Chondrocyte (in vitro differentiated cells): Measurements from ENCODE around the gene MXRA8. TPM values are rescaled to one million over a fixed set of nuclear protein-coding genes. Genes with fewer than 3 reads are reported as not detected.
A peak's percentile ranks its signal among the peaks of the same experiment; 100 is the strongest.

ENCODE experiments used
- DNase-seq: peaks from one replicate; pipeline ENCODE4 v3.0.0; 2021; ENCODE audit warnings: mixed read lengths, low spot score
- H3K27ac Mint-ChIP-seq: one replicate; pipeline ENCODE4 v1.8.0; 2021; ENCODE audit warnings: mild to moderate bottlenecking, moderate library complexity, mixed read lengths; ENCODE audit not compliant: unreplicated experiment
- H3K27me3 Mint-ChIP-seq: 2 replicates; pipeline ENCODE4 v1.8.0; 2021; ENCODE audit warnings: low read depth, mixed read lengths
- H3K36me3 Mint-ChIP-seq: 2 replicates; pipeline ENCODE4 v1.8.0; 2021; ENCODE audit warnings: low read depth, mixed read lengths
- H3K4me1 Mint-ChIP-seq: 2 replicates; pipeline ENCODE4 v1.8.0; 2021; ENCODE audit warnings: low read depth, mild to moderate bottlenecking, mixed read lengths
- H3K4me3 Mint-ChIP-seq: one replicate; pipeline ENCODE4 v1.8.0; 2021; ENCODE audit warnings: mild to moderate bottlenecking, moderate library complexity, mixed read lengths; ENCODE audit not compliant: unreplicated experiment
- H3K9me3 Mint-ChIP-seq: 2 replicates; pipeline ENCODE4 v1.8.0; 2021; ENCODE audit warnings: low read depth, mixed read lengths
- total RNA-seq: library from RNA; stranded (reverse); gene quantifications from 3 replicates; pipeline ENCODE4 v1.2.1, GENCODE V29; 2021
- TF ChIP-seq, protein P1 (sequence below): fragments of 200-600 bp; sonication (generic); IDR thresholded peaks from 2 replicates; pipeline ENCODE4 v1.5.0; 2021; ENCODE audit warnings: antibody characterized with exemption, mild to moderate bottlenecking, moderate library complexity

Gene MXRA8
- total RNA-seq, 1 donor from 2014 or later = 158 TPM

DNA sequence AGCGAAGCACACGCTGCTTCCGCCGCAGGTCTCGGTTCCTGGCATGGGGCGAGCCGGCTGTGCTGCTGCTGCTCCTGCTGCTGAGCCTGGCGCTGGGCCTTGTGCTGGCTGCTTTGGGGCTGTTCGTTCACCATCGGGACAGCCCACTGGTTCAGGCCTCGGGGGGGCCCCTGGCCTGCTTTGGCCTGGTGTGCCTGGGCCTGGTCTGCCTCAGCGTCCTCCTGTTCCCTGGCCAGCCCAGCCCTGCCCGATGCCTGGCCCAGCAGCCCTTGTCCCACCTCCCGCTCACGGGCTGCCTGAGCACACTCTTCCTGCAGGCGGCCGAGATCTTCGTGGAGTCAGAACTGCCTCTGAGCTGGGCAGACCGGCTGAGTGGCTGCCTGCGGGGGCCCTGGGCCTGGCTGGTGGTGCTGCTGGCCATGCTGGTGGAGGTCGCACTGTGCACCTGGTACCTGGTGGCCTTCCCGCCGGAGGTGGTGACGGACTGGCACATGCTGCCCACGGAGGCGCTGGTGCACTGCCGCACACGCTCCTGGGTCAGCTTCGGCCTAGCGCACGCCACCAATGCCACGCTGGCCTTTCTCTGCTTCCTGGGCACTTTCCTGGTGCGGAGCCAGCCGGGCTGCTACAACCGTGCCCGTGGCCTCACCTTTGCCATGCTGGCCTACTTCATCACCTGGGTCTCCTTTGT lies 24.7 kb downstream of the MXRA8 start:
- Mint-ChIP-seq H3K9me3 (no peaks in the 10 kb centered on the region), H3K36me3 (no peaks in the 10 kb centered on the region), H3K4me1 (peaks cover 9% of the 10 kb centered on the region), H3K27me3 (no peaks in the 10 kb centered on the region), H3K4me3 (no peak overlapping the region), H3K27ac (no peak overlapping the region)
- DNase-seq = no peak
- TF ChIP-seq, protein P1, sequence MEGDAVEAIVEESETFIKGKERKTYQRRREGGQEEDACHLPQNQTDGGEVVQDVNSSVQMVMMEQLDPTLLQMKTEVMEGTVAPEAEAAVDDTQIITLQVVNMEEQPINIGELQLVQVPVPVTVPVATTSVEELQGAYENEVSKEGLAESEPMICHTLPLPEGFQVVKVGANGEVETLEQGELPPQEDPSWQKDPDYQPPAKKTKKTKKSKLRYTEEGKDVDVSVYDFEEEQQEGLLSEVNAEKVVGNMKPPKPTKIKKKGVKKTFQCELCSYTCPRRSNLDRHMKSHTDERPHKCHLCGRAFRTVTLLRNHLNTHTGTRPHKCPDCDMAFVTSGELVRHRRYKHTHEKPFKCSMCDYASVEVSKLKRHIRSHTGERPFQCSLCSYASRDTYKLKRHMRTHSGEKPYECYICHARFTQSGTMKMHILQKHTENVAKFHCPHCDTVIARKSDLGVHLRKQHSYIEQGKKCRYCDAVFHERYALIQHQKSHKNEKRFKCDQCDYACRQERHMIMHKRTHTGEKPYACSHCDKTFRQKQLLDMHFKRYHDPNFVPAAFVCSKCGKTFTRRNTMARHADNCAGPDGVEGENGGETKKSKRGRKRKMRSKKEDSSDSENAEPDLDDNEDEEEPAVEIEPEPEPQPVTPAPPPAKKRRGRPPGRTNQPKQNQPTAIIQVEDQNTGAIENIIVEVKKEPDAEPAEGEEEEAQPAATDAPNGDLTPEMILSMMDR = no peak

DNA sequence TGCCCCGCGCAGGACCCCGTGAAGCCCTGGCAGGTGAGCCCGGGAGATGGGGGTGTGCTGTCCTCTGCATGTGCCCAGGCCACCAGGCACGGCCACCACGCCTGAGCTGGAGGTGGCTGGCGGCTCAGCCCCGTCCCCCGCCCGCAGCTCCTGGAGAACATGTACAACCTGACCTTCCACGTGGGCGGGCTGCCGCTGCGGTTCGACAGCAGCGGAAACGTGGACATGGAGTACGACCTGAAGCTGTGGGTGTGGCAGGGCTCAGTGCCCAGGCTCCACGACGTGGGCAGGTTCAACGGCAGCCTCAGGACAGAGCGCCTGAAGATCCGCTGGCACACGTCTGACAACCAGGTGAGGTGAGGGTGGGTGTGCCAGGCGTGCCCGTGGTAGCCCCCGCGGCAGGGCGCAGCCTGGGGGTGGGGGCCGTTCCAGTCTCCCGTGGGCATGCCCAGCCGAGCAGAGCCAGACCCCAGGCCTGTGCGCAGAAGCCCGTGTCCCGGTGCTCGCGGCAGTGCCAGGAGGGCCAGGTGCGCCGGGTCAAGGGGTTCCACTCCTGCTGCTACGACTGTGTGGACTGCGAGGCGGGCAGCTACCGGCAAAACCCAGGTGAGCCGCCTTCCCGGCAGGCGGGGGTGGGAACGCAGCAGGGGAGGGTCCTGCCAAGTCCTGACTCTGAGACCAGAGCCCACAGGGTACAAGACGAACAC lies 25.4 kb downstream of the MXRA8 start:
- no peak for DNase-seq
- H3K4me1 Mint-ChIP-seq = peaks cover 9% of the 10 kb centered on the region
- H3K36me3 Mint-ChIP-seq = no peaks in the 10 kb centered on the region
- H3K9me3 Mint-ChIP-seq = no peaks in the 10 kb centered on the region
- TF ChIP-seq, protein P1 = no peak
- H3K27ac Mint-ChIP-seq = no peak overlapping the region
- H3K27me3 Mint-ChIP-seq = no peaks in the 10 kb centered on the region
- no peak overlapping the region for H3K4me3 Mint-ChIP-seq

DNA sequence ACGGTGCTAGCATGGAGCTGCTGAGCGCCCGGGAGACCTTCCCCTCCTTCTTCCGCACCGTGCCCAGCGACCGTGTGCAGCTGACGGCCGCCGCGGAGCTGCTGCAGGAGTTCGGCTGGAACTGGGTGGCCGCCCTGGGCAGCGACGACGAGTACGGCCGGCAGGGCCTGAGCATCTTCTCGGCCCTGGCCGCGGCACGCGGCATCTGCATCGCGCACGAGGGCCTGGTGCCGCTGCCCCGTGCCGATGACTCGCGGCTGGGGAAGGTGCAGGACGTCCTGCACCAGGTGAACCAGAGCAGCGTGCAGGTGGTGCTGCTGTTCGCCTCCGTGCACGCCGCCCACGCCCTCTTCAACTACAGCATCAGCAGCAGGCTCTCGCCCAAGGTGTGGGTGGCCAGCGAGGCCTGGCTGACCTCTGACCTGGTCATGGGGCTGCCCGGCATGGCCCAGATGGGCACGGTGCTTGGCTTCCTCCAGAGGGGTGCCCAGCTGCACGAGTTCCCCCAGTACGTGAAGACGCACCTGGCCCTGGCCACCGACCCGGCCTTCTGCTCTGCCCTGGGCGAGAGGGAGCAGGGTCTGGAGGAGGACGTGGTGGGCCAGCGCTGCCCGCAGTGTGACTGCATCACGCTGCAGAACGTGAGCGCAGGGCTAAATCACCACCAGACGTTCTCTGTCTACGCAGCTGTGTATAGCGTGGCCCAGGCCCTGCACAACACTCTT lies 26.2 kb downstream of the MXRA8 start:
- Mint-ChIP-seq H3K27ac (no peak overlapping the region), H3K27me3 (no peaks in the 10 kb centered on the region), H3K4me1 (peaks cover 9% of the 10 kb centered on the region), H3K4me3 (no peak overlapping the region), H3K36me3 (no peaks in the 10 kb centered on the region), H3K9me3 (no peaks in the 10 kb centered on the region)
- DNase-seq = no peak
- TF ChIP-seq, protein P1 = no peak

DNA sequence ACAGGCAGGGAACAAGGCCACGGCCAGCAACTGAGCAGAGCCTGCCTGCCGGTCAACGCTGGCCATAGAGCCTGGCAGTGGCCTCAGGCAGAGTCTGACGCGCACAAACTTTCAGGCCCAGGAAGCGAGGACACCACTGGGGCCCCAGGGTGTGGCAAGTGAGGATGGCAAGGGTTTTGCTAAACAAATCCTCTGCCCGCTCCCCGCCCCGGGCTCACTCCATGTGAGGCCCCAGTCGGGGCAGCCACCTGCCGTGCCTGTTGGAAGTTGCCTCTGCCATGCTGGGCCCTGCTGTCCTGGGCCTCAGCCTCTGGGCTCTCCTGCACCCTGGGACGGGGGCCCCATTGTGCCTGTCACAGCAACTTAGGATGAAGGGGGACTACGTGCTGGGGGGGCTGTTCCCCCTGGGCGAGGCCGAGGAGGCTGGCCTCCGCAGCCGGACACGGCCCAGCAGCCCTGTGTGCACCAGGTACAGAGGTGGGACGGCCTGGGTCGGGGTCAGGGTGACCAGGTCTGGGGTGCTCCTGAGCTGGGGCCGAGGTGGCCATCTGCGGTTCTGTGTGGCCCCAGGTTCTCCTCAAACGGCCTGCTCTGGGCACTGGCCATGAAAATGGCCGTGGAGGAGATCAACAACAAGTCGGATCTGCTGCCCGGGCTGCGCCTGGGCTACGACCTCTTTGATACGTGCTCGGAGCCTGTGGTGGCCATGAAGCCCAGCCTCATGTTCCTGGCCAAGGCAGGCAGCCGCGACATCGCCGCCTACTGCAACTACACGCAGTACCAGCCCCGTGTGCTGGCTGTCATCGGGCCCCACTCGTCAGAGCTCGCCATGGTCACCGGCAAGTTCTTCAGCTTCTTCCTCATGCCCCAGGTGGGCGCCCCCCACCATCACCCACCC lies 27.0 kb downstream of the MXRA8 start, which contains the start of gene TAS1R3:
Gene TAS1R3 (plus strand): TSS at position 213 of the 898 bp plus-strand sequence. CDS start 66 bp downstream, at position 279.
- TF ChIP-seq, protein P1 = no peak
- no peaks in the 10 kb centered on the region for H3K36me3 Mint-ChIP-seq
- peaks cover 9% of the 10 kb centered on the region for H3K4me1 Mint-ChIP-seq
- H3K27me3 Mint-ChIP-seq = no peaks in the 10 kb centered on the region
- peak within 1 kb of the TSS; percentile 12 for H3K4me3 Mint-ChIP-seq
- H3K9me3 Mint-ChIP-seq = no peaks in the 10 kb centered on the region
- H3K27ac Mint-ChIP-seq = peak within 1 kb of the TSS; percentile 77
- DNase-seq = no peak
